HepG2 (cell line): ENCODE results near the gene DNMT3L. TPM values are rescaled to one million over a fixed set of nuclear protein-coding genes. Genes with fewer than 3 reads are reported as not detected.

Experiments
- AHR ChIP-seq: IDR thresholded peaks from 2 replicates; pipeline ENCODE4 v1.6.1; 2018; ENCODE audit warnings: missing genetic modification reagents, missing compliant biosample characterization
- CBX2 ChIP-seq, 2 experiments: fragments of 200-600 bp in 1 of 2; sonication (generic); formaldehyde crosslinking in 1 of 2; IDR thresholded peaks; 2 replicates each; pipeline versions ENCODE4 v1.7.0 to v1.8.1; 2018 to 2022; ENCODE audit warnings: low read depth in 2 of 2, low read length in 1 of 2, mild to moderate bottlenecking in 1 of 2, missing genetic modification reagents in 1 of 2
- CREM ChIP-seq, 2 experiments: sonication (generic) in 1 of 2; formaldehyde crosslinking in 1 of 2; IDR thresholded peaks; 2 replicates each; pipeline versions ENCODE4 v1.4.0 to v1.6.1; 2016 to 2020; ENCODE audit warnings: antibody characterized with exemption in 1 of 2, mild to moderate bottlenecking in 1 of 2, missing genetic modification reagents in 1 of 2
- FOXO1 ChIP-seq: sonication (generic); formaldehyde crosslinking; IDR thresholded peaks from 2 replicates; pipeline ENCODE4 v1.4.0; 2020; ENCODE audit warnings: missing genetic modification reagents
- GATA4 ChIP-seq: sonication (generic); IDR thresholded peaks from 2 replicates; pipeline ENCODE4 v1.6.1; 2016; ENCODE audit warnings: antibody characterized with exemption, low read depth, borderline replicate concordance
- HMG20B ChIP-seq: conservative IDR thresholded peaks from 2 replicates; pipeline ENCODE4 v1.6.1; 2016; ENCODE audit warnings: missing genetic modification reagents, missing compliant biosample characterization
- IRX3 ChIP-seq: sonication (generic); formaldehyde crosslinking; IDR thresholded peaks from 2 replicates; pipeline ENCODE4 v1.8.1; 2023; ENCODE audit warnings: mild to moderate bottlenecking, low read depth, missing genetic modification reagents, borderline replicate concordance
- KMT2A ChIP-seq: sonication (generic); formaldehyde crosslinking; IDR thresholded peaks from 2 replicates; pipeline ENCODE4 v1.4.0; 2020; ENCODE audit warnings: missing genetic modification reagents
- MATR3 ChIP-seq: sonication (generic); formaldehyde crosslinking; IDR thresholded peaks from 2 replicates; pipeline ENCODE4 v1.4.0; 2020; ENCODE audit warnings: missing genetic modification reagents
- MIXL1 ChIP-seq: IDR thresholded peaks from 2 replicates; pipeline ENCODE4 v1.6.1; 2016
- NFRKB ChIP-seq: fragments of 450-650 bp; IDR thresholded peaks from 2 replicates; pipeline ENCODE4 v1.6.1; 2017
- NPAS2 ChIP-seq: sonication (generic); formaldehyde crosslinking; IDR thresholded peaks from 2 replicates; pipeline ENCODE4 v1.8.0; 2022; ENCODE audit warnings: mild to moderate bottlenecking, missing genetic modification reagents, borderline replicate concordance
- RFX5 ChIP-seq: IDR thresholded peaks from 2 replicates; pipeline ENCODE4 v1.6.1; 2011; ENCODE audit warnings: low read depth, low read length, improper control_type of control experiment
- TMF1 ChIP-seq: sonication (generic); formaldehyde crosslinking; IDR thresholded peaks from 2 replicates; pipeline ENCODE4 v1.8.1; 2022; ENCODE audit warnings: low read depth, missing genetic modification reagents
- YEATS2 ChIP-seq: sonication (generic); formaldehyde crosslinking; IDR thresholded peaks from 2 replicates; pipeline ENCODE4 v1.4.0; 2020; ENCODE audit warnings: missing genetic modification reagents, borderline replicate concordance
- YY1 ChIP-seq: IDR thresholded peaks from 2 replicates; pipeline ENCODE4 v1.6.1; 2011; ENCODE audit warnings: low read length, low read depth, moderate library complexity, mild to moderate bottlenecking; ENCODE audit not compliant: insufficient read depth, insufficient replicate concordance
- ZFP36L1 ChIP-seq: sonication (generic); formaldehyde crosslinking; IDR thresholded peaks from 2 replicates; pipeline ENCODE4 v1.8.0; 2022; ENCODE audit warnings: mild to moderate bottlenecking, missing genetic modification reagents, moderate library complexity
- ZFP36L2 ChIP-seq: sonication (generic); formaldehyde crosslinking; IDR thresholded peaks from 2 replicates; pipeline ENCODE4 v1.4.0; 2020; ENCODE audit warnings: missing genetic modification reagents
- ZFY ChIP-seq: sonication (generic); formaldehyde crosslinking; IDR thresholded peaks from 2 replicates; pipeline ENCODE4 v1.4.0; 2020; ENCODE audit warnings: missing genetic modification reagents
- ZNF160 ChIP-seq: sonication (generic); formaldehyde crosslinking; IDR thresholded peaks from 2 replicates; pipeline ENCODE4 v1.8.0; 2022; ENCODE audit warnings: mild to moderate bottlenecking, inconsistent platforms, missing genetic modification reagents
- ZNF180 ChIP-seq: sonication (generic); formaldehyde crosslinking; IDR thresholded peaks from 2 replicates; pipeline ENCODE4 v1.4.0; 2020; ENCODE audit warnings: low read depth, missing genetic modification reagents, borderline replicate concordance
- ZNF232 ChIP-seq: sonication (generic); formaldehyde crosslinking; IDR thresholded peaks from 2 replicates; pipeline ENCODE4 v1.4.0; 2020; ENCODE audit warnings: missing genetic modification reagents, borderline replicate concordance
- ZNF496 ChIP-seq: sonication (generic); formaldehyde crosslinking; IDR thresholded peaks from 2 replicates; pipeline ENCODE4 v1.8.1; 2023; ENCODE audit warnings: mild to moderate bottlenecking, moderate library complexity, missing genetic modification reagents; ENCODE audit not compliant: insufficient replicate concordance
- ZNF644 ChIP-seq: IDR thresholded peaks from 2 replicates; pipeline ENCODE4 v1.6.1; 2016; ENCODE audit warnings: low read depth
- ZNF678 ChIP-seq: sonication (generic); formaldehyde crosslinking; IDR thresholded peaks from 2 replicates; pipeline ENCODE4 v1.4.0; 2020; ENCODE audit warnings: mild to moderate bottlenecking, missing genetic modification reagents
- ZNF878 ChIP-seq: sonication (generic); formaldehyde crosslinking; IDR thresholded peaks from 2 replicates; pipeline ENCODE4 v1.8.1; 2023; ENCODE audit warnings: mild to moderate bottlenecking, missing genetic modification reagents, moderate library complexity
- polyA plus RNA-seq, 8 experiments: library from polyadenylated mRNA; depleted of rRNA in 3 of 8; stranded (reverse) in 7 of 8; unstranded in 1 of 8; fragments of >200 nt; fragmentation: Illumina TruSeq in 4 of 8; extraction: Trizol in 4 of 8; gene quantifications; 2 replicates each; pipeline versions ENCODE4 v1.2.1 to v1.2.3, GENCODE V29; 2011 to 2016; ENCODE audit warnings: low read depth in 4 of 8, missing spikeins in 1 of 8, mixed read lengths in 1 of 8; ENCODE audit not compliant: insufficient read depth in 1 of 8
- total RNA-seq, 5 experiments: library from RNA; depleted of rRNA; stranded (reverse); fragments of >200 nt; fragmentation: Illumina TruSeq; extraction: Trizol; gene quantifications; 2 replicates each; pipeline ENCODE4 v1.2.3, GENCODE V29; 2016; ENCODE audit warnings: low read depth in 1 of 5
- TF ChIP-seq, protein P1 (sequence below): sonication (generic); formaldehyde crosslinking; IDR thresholded peaks from 2 replicates; pipeline ENCODE4 v1.4.0; 2020; ENCODE audit warnings: mild to moderate bottlenecking, missing genetic modification reagents
- TF ChIP-seq, protein P2 (sequence below): IDR thresholded peaks from 2 replicates; pipeline ENCODE4 v1.6.1; 2018; ENCODE audit warnings: missing genetic modification reagents
- TF ChIP-seq, protein P3 (sequence below), 2 experiments: fragments of 450-650 bp in 1 of 2; sonication (generic) in 1 of 2; formaldehyde crosslinking; IDR thresholded peaks; 2 replicates each; pipeline versions ENCODE4 v1.5.0 to v1.8.0; 2020 to 2022; ENCODE audit warnings: mild to moderate bottlenecking in 1 of 2, missing genetic modification reagents in 1 of 2
- TF ChIP-seq, protein P4 (sequence below): sonication (generic); formaldehyde crosslinking; IDR thresholded peaks from 2 replicates; pipeline ENCODE4 v1.5.0; 2020; ENCODE audit warnings: missing genetic modification reagents

The DNMT3L gene
- total and polyA plus RNA-seq, 2 of the 13 experiments (the other 11 are each of a cell fraction or from before 2014, with no cell fraction given): 0.75 to 1.7 TPM

DNA sequence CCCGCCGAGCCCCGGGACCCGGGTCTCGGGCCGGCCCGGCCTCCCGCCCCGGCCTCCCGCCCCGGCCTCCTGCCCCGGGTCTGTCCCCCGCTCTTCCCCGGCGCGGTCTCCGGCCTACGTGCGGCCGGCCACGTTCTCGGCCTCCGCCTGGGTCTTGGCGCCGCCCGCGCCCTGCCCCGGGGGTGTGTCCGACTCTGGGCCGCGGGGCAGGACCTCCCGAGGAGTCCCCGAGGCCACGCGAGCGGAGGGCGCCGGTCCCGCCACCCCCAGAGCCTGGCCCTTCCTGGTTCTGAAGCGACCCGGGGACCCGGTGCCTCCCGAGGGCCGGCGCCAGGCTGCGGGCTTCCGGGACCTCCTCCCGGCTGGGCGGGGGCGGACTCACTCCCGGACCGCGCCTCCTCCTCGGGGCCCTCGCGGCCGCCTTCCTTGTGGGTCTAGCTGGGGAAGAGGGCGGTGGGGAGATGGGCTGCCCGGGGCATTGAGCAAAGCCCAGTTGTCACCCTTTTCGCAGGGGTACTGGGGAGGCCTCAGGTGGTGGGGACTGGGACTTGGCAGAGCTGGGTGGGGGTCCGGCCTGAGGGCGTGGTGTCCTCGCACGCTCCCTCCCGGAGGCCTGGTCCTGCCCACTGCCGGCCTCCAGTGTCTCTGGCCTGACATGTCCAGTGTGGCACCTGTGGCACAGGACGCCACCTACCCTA lies 38.7 kb upstream of the DNMT3L start (continued):
- TF ChIP-seq, protein P1, sequence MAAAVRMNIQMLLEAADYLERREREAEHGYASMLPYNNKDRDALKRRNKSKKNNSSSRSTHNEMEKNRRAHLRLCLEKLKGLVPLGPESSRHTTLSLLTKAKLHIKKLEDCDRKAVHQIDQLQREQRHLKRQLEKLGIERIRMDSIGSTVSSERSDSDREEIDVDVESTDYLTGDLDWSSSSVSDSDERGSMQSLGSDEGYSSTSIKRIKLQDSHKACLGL (CRISPR knock-in tag): peak; percentile 52
- TF ChIP-seq ZFY (CRISPR knock-in tag) (peak; percentile 49; the same call in 1 of the 2 replicates), RFX5 (no peak), FOXO1 (CRISPR knock-in tag) (no peak), IRX3 (CRISPR knock-in tag) (no peak), ZNF878 (CRISPR knock-in tag) (no peak), ZNF160 (CRISPR knock-in tag) (no peak), ZNF644 (no peak), ZNF180 (no peak), YEATS2 (no peak), ZFP36L1 (CRISPR knock-in tag) (no peak), CREM (IDR thresholded peaks at IDR 0.05) (no peak), CREM (CRISPR knock-in tag; IDR thresholded peaks at IDR 0.05) (no peak), ZNF496 (CRISPR knock-in tag) (no peak), YY1 (no peak), KMT2A (CRISPR knock-in tag) (no peak), GATA4 (no peak), ZNF232 (CRISPR knock-in tag) (no peak), NPAS2 (CRISPR knock-in tag) (no peak), NFRKB (no peak), MIXL1 (CRISPR knock-in tag) (no peak), HMG20B (CRISPR knock-in tag) (no peak), AHR (CRISPR knock-in tag) (no peak), CBX2 (IDR thresholded peaks at IDR 0.05; ENCODE audit: low read depth, low read length) (no peak), CBX2 (CRISPR knock-in tag; IDR thresholded peaks at IDR 0.05; ENCODE audit: low read depth) (no peak), ZNF678 (CRISPR knock-in tag) (no peak), TMF1 (CRISPR knock-in tag) (no peak), ZFP36L2 (no peak), MATR3 (CRISPR knock-in tag) (no peak)
- TF ChIP-seq, protein P2, sequence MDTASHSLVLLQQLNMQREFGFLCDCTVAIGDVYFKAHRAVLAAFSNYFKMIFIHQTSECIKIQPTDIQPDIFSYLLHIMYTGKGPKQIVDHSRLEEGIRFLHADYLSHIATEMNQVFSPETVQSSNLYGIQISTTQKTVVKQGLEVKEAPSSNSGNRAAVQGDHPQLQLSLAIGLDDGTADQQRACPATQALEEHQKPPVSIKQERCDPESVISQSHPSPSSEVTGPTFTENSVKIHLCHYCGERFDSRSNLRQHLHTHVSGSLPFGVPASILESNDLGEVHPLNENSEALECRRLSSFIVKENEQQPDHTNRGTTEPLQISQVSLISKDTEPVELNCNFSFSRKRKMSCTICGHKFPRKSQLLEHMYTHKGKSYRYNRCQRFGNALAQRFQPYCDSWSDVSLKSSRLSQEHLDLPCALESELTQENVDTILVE (CRISPR knock-in tag): no peak
- TF ChIP-seq, protein P3, sequence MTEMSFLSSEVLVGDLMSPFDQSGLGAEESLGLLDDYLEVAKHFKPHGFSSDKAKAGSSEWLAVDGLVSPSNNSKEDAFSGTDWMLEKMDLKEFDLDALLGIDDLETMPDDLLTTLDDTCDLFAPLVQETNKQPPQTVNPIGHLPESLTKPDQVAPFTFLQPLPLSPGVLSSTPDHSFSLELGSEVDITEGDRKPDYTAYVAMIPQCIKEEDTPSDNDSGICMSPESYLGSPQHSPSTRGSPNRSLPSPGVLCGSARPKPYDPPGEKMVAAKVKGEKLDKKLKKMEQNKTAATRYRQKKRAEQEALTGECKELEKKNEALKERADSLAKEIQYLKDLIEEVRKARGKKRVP (CRISPR knock-in tag; IDR thresholded peaks at IDR 0.05): no peak
- TF ChIP-seq, protein P4, sequence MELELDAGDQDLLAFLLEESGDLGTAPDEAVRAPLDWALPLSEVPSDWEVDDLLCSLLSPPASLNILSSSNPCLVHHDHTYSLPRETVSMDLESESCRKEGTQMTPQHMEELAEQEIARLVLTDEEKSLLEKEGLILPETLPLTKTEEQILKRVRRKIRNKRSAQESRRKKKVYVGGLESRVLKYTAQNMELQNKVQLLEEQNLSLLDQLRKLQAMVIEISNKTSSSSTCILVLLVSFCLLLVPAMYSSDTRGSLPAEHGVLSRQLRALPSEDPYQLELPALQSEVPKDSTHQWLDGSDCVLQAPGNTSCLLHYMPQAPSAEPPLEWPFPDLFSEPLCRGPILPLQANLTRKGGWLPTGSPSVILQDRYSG (CRISPR knock-in tag): no peak
